WI38 (cell line): ENCODE results near the gene FOXI3.

Experiments
- H3K4me3 ChIP-seq: 2 replicates; pipeline ENCODE4 v1.5.1; 2011; ENCODE audit warnings: low read depth, mild to moderate bottlenecking, control low read depth, low read length
- TF ChIP-seq, protein P1 (sequence below): IDR thresholded peaks from 2 replicates; pipeline ENCODE4 v1.5.1; 2012; ENCODE audit warnings: low read depth, mild to moderate bottlenecking, control low read depth, low read length

Gene FOXI3

GRCh38 chr2:88400037-88400767, 52.3 kb downstream of the FOXI3 start:
- no peak overlapping the region for H3K4me3 ChIP-seq
- TF ChIP-seq, protein P1, sequence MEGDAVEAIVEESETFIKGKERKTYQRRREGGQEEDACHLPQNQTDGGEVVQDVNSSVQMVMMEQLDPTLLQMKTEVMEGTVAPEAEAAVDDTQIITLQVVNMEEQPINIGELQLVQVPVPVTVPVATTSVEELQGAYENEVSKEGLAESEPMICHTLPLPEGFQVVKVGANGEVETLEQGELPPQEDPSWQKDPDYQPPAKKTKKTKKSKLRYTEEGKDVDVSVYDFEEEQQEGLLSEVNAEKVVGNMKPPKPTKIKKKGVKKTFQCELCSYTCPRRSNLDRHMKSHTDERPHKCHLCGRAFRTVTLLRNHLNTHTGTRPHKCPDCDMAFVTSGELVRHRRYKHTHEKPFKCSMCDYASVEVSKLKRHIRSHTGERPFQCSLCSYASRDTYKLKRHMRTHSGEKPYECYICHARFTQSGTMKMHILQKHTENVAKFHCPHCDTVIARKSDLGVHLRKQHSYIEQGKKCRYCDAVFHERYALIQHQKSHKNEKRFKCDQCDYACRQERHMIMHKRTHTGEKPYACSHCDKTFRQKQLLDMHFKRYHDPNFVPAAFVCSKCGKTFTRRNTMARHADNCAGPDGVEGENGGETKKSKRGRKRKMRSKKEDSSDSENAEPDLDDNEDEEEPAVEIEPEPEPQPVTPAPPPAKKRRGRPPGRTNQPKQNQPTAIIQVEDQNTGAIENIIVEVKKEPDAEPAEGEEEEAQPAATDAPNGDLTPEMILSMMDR: no peak

GRCh38 chr2:88398180-88398579, 54.3 kb downstream of the FOXI3 start:
- TF ChIP-seq, protein P1: no peak

More at GRCh38 chr2:88398180-88398579, 54.3 kb downstream of the FOXI3 start:
- no peak overlapping the region for H3K4me3 ChIP-seq
